Measurements from ENCODE around the gene HS3ST6.

DNA sequence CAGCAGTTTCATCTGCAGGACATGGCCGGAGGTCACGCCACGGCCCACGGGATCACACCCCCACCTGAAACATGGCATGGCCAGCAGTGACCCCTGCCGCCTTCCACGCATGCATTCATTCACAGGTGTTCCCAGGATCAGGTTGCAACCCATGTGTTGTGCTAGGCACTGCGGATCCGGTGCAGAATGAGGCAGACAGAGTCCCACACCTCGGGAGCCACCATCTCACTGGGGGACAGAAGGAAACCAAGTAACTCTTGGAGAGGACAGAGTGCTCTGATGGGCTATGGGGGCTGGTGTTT is 29.1 kb upstream of the HS3ST6 start:
- TF ChIP-seq, protein P1, sequence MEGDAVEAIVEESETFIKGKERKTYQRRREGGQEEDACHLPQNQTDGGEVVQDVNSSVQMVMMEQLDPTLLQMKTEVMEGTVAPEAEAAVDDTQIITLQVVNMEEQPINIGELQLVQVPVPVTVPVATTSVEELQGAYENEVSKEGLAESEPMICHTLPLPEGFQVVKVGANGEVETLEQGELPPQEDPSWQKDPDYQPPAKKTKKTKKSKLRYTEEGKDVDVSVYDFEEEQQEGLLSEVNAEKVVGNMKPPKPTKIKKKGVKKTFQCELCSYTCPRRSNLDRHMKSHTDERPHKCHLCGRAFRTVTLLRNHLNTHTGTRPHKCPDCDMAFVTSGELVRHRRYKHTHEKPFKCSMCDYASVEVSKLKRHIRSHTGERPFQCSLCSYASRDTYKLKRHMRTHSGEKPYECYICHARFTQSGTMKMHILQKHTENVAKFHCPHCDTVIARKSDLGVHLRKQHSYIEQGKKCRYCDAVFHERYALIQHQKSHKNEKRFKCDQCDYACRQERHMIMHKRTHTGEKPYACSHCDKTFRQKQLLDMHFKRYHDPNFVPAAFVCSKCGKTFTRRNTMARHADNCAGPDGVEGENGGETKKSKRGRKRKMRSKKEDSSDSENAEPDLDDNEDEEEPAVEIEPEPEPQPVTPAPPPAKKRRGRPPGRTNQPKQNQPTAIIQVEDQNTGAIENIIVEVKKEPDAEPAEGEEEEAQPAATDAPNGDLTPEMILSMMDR (IDR thresholded peaks at IDR 0.05) = no peak
- TF ChIP-seq POLR2A (IDR thresholded peaks at IDR 0.05) = no peak

Data from transverse colon (tissue), 3 donors.